Ovary (tissue), 9 donors: ENCODE data around the gene COA8. TPM values are rescaled to one million over a fixed set of nuclear protein-coding genes. Genes with fewer than 3 reads are reported as not detected.

Source experiments
- DNase-seq, 5 donors: peaks; one replicate each; pipeline ENCODE4 v3.0.0-alpha.2; 2019 to 2020
- H3K27ac ChIP-seq, 2 donors: fragments of 200-600 bp; one replicate each; pipeline versions ENCODE4 v1.5.1 to v1.8.0; 2019 to 2022
- H3K27me3 ChIP-seq: fragments of 200-600 bp; one replicate; pipeline ENCODE4 v1.8.0; 2022
- H3K36me3 ChIP-seq: fragments of 200-600 bp; sonication (generic); one replicate; pipeline ENCODE4 v1.5.1; 2019
- H3K4me1 ChIP-seq: one replicate; pipeline ENCODE4 v1.8.1; 2013; ENCODE audit warnings: mild to moderate bottlenecking, moderate library complexity; ENCODE audit not compliant: insufficient read depth
- H3K4me3 ChIP-seq: fragments of 200-600 bp; sonication (generic); one replicate; pipeline ENCODE4 v1.5.1; 2017
- H3K9me3 ChIP-seq, 2 donors: fragments of 200-600 bp in 1 of 2; sonication (generic) in 1 of 2; one replicate each; pipeline versions ENCODE4 v1.5.1 to v1.8.1; 2013 to 2019; ENCODE audit warnings: mild to moderate bottlenecking in 1 of 2, moderate library complexity in 1 of 2
- EP300 ChIP-seq: sonication (generic); formaldehyde crosslinking; IDR thresholded peaks from one replicate; pipeline ENCODE4 v1.6.1; 2017; ENCODE audit warnings: antibody characterized with exemption
- POLR2A ChIP-seq: fragments of 450-650 bp; IDR thresholded peaks from one replicate; pipeline ENCODE4 v1.6.1; 2017; ENCODE audit warnings: antibody characterized with exemption, mild to moderate bottlenecking, moderate library complexity
- WGBS, 3 donors: extraction: QIAGEN DNeasy Blood & Tissue Kit in 1 of 3; methylation state at CpG; one replicate each; pipeline versions ENCODE4 v1.1.5 to v1.1.7; 2013 to 2017; 5-methylcytosine and 5-hydroxymethylcytosine counted together
- intact Hi-C, 4 donors: fragments of 100-400 bp; cut with DNase I; formaldehyde crosslinking; loops; one replicate each; pipeline versions ENCODE4 v1.11.0 to v1.15.1; 2022 to 2023
- polyA plus RNA-seq, 2 donors: library from polyadenylated mRNA; stranded (reverse); fragments of 200-250 nt in 1 of 2; fragments of 350-450 nt in 1 of 2; fragmentation: Illumina TruSeq in 1 of 2; extraction: RNeasy Lipid Tissue Mini Kit (QIAGEN cat#74804) in 1 of 2; gene quantifications; one replicate each; pipeline ENCODE4 v1.2.3, GENCODE V29; 2013 to 2014
- total RNA-seq, 7 donors: library from RNA; depleted of rRNA in 2 of 7; stranded (reverse); fragments of >200 nt in 2 of 7; fragmentation: NEBNext Ultra II Directional in 3 of 7; extraction: Animal tissue kit (Norgen Biotek cat#: 25700) in 3 of 7; gene quantifications; one replicate each; pipeline versions ENCODE4 v1.1.0 to v1.2.4, GENCODE V29; 2016 to 2023
- TF ChIP-seq, protein P1 (sequence below), 3 donors: fragments of 450-650 bp in 2 of 3; fragments of 200-600 bp in 1 of 3; IDR thresholded peaks; one replicate each; pipeline versions ENCODE4 v1.5.1 to v1.8.0; 2016 to 2022; ENCODE audit warnings: antibody characterized with exemption in 3 of 3, mild to moderate bottlenecking in 1 of 3
- donor health status: DM: no; HTN: no; CAD: no; lungs with moderate emphysema.
- donor health status: DM: no; HTN: no; CAD: no.
- donor health status: Bipolar disorder and iron deficiency.
- donor health status: DM: yes; HTN: yes; CAD: no.
- donor health status: DM: no; HTN: no; CAD: no.
- donor health status: DM: yes; HTN: yes; CAD: no.

The COA8 gene
- total and polyA plus RNA-seq, 9 donors = 11.4 to 50.1 (median 26.8) TPM

DNA sequence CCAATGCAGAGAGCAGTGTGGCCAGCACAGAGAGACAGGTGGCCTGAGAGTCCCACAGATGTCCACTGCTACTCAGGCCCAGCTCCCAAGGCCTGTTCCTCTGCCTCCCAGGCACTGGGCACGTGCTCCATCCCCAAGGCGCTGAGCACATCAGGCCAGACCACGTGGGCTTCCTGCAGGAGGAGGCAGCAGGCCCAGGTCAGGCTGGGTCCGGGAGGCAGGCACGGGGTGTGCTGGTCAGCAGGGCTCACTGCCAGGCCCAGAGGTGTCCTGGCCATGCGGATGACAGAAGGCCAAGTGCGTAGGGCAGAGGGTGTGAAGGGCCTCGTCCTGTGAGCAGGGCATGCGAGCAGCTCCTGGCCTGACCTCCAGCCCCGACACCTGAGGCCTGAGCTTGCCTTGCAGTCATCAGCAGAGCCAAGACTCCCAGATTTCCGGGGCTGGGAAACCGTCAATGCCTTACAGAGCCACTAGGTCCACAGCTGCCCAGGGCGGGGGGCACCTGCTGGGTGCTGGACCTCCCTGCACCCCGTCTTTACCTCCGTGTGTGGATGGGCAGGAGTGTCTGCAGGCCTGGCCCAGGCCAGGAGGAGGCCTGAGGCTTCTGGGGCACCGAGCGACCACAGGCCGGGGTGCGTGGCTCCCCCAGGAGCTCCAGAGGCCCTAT lies 18.9 kb upstream of the COA8 start:
- Histone ChIP-seq H3K9me3 (no peaks in the 10 kb centered on the region), H3K27ac (no peak overlapping the region), H3K36me3 (no peaks in the 10 kb centered on the region), H3K27me3 (no peaks in the 10 kb centered on the region), H3K4me1 (peaks cover 29% of the 10 kb centered on the region), H3K4me3 (no peak overlapping the region)
- no peak for TF ChIP-seq POLR2A
- TF ChIP-seq, protein P1, sequence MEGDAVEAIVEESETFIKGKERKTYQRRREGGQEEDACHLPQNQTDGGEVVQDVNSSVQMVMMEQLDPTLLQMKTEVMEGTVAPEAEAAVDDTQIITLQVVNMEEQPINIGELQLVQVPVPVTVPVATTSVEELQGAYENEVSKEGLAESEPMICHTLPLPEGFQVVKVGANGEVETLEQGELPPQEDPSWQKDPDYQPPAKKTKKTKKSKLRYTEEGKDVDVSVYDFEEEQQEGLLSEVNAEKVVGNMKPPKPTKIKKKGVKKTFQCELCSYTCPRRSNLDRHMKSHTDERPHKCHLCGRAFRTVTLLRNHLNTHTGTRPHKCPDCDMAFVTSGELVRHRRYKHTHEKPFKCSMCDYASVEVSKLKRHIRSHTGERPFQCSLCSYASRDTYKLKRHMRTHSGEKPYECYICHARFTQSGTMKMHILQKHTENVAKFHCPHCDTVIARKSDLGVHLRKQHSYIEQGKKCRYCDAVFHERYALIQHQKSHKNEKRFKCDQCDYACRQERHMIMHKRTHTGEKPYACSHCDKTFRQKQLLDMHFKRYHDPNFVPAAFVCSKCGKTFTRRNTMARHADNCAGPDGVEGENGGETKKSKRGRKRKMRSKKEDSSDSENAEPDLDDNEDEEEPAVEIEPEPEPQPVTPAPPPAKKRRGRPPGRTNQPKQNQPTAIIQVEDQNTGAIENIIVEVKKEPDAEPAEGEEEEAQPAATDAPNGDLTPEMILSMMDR (IDR thresholded peaks at IDR 0.05) = no peak
- no peak for TF ChIP-seq EP300
- 50 to 54% (median 52%) methylated on average over 15 to 19 of the region's 19 CpGs for WGBS, 3 donors
- DNase-seq = peak; percentile 20 to 49 (median 35)
- intact Hi-C loops = loop anchor here in 1 of 4 donors (5.0 kb wide), 1 partner anchor 42 kb away; no protein-coding TSS in a partner anchor

DNA sequence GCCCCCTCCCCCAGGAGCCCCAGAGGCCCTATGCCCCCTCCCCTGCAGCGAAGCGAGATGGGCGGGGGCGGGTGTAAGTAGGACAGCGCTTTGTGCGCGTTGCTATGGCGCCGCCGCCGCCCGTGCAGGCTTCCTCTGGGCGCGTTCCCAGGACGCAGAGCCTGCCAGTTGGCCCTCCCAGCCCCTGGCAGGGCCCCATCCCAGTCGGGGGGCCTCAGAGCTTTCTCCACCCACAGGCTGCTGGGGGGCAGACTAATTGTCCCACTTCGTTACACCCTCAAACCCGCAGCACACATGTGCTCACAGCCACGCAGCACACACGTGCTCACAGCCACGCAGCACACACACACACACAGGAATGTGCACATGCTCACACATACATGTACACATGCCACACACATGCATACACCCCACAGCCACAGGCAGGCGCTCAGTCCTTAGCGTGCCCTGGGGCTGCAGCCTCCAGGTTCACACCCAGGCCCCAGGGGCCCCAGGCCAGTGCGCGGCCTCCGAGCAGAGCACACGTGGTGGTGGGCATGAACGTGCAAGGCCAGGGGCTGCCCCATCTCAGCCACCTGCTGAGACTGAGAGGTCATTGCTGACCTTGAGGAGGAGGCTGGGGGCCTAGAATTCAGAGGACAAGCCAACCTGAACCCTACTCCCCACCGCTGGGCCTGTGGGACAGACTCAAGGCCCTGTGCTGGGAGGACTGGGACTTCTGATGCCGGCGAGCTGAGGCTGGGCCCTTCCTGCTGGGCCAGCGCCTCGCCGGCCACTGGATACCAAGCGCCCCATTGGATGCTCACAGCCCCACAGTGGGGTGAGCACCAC lies 18.2 kb upstream of the COA8 start:
- peak; percentile 64 to 85 (median 77) for DNase-seq
- Histone ChIP-seq H3K36me3 (no peaks in the 10 kb centered on the region), H3K27ac (no peak overlapping the region), H3K27me3 (no peaks in the 10 kb centered on the region), H3K9me3 (no peaks in the 10 kb centered on the region), H3K4me1 (peaks cover 29% of the 10 kb centered on the region), H3K4me3 (no peak overlapping the region)
- TF ChIP-seq POLR2A (no peak), EP300 (no peak)
- TF ChIP-seq, protein P1 (IDR thresholded peaks at IDR 0.05) = no peak
- 37 to 44% (median 40%) methylated on average over 25 to 35 of the region's 35 CpGs for WGBS, 3 donors
- intact Hi-C loops = loop anchor here in 2 of 4 donors (5.0 kb wide), 1 partner anchor 42 kb away; no protein-coding TSS in a partner anchor

DNA sequence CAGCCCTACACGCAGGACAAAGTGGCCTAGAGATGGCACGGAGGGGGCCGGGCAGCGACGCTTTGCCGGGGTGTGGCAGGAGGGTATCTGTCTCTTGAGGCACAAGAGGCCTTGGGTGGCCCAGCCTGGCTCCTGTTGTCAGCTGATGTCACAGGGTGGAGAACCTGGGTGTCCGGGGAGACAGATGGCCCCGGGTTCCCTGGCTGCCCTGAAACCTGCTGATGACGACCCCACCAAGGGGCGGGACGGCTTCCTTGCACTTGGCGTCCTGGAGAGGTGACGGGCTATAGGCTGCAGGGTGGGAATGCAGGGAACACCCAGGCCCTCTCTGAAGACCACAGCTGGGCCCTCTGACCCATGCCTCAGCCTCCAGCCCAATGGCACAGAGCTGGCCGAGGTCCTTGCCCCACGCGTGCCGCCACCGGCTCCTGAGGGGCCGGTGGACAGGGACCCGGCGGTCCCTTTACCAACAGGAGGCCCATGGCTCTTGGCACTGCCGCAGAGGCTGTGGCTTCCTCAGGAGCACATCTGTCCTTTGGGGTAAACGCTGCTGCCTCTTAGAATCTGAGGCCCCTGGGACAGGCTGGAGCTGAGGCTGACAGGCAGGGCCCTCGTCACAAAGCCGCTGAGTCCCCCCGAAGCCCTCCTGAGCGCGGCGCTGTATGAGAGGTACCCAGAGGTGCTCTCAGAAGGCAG lies 17.4 kb upstream of the COA8 start:
- H3K27me3 ChIP-seq = no peaks in the 10 kb centered on the region
- WGBS, 3 donors = 87 to 92% (median 90%) methylated on average over 29 of the region's 29 CpGs
- no peaks in the 10 kb centered on the region for H3K9me3 ChIP-seq
- no peak for TF ChIP-seq POLR2A
- TF ChIP-seq, protein P1 (IDR thresholded peaks at IDR 0.05) = no peak
- TF ChIP-seq EP300 = no peak
- peaks cover 27% of the 10 kb centered on the region for H3K4me1 ChIP-seq
- H3K27ac ChIP-seq = no peak overlapping the region
- no peaks in the 10 kb centered on the region for H3K36me3 ChIP-seq
- no peak overlapping the region for H3K4me3 ChIP-seq
- DNase-seq = peak in 4 of 5 donors; percentile 18 to 42 (median 36)
- intact Hi-C loops = loop anchor here in 1 of 4 donors (5.0 kb wide), 1 partner anchor 43 kb away; no protein-coding TSS in a partner anchor
